WERI-Rb-1 (cell line): ENCODE results near the gene UBL4A.

ENCODE experiments used
- DNase-seq: peaks from one replicate; pipeline ENCODE4 v3.0.0-alpha.2; 2020
- H3K27ac ChIP-seq: fragments of 250-450 bp; sonication (Bioruptor Pico); 2 replicates; pipeline ENCODE4 v1.5.1; 2020; ENCODE audit warnings: mild to moderate bottlenecking, moderate library complexity
- H3K27me3 ChIP-seq: fragments of 250-450 bp; sonication (Bioruptor Pico); 2 replicates; pipeline ENCODE4 v1.5.1; 2021; ENCODE audit warnings: mild to moderate bottlenecking, low read depth, moderate library complexity; ENCODE audit not compliant: insufficient read depth, severe bottlenecking
- H3K36me3 ChIP-seq: fragments of 250-450 bp; sonication (Bioruptor Pico); 2 replicates; pipeline ENCODE4 v1.5.1; 2020; ENCODE audit warnings: mild to moderate bottlenecking, moderate library complexity
- H3K4me3 ChIP-seq: 2 replicates; pipeline ENCODE4 v1.5.1; 2011; ENCODE audit warnings: low read depth, mild to moderate bottlenecking, control low read depth, low read length
- H3K9me3 ChIP-seq: fragments of 250-450 bp; sonication (Bioruptor Pico); 2 replicates; pipeline ENCODE4 v1.5.1; 2021; ENCODE audit warnings: mild to moderate bottlenecking, moderate library complexity; ENCODE audit not compliant: severe bottlenecking
- CTCF ChIP-seq: IDR thresholded peaks from 2 replicates; pipeline ENCODE4 v1.5.1; 2011; ENCODE audit warnings: low read depth, mild to moderate bottlenecking, control low read depth, inconsistent platforms, low read length

Gene UBL4A

GRCh38 chrX:154466907-154467306 is 19.5 kb downstream of the UBL4A start:
- H3K4me3 ChIP-seq = no peak overlapping the region
- DNase-seq = no peak
- H3K36me3 ChIP-seq = peaks cover 93% of the 10 kb centered on the region
- TF ChIP-seq CTCF = no peak
- H3K9me3 ChIP-seq = no peaks in the 10 kb centered on the region
- no peak overlapping the region for H3K27ac ChIP-seq
- peaks cover 38% of the 10 kb centered on the region for H3K27me3 ChIP-seq

GRCh38 chrX:154466036-154466435 is 20.4 kb downstream of the UBL4A start:
- TF ChIP-seq CTCF = no peak
- Histone ChIP-seq H3K36me3 (peaks cover 93% of the 10 kb centered on the region), H3K27me3 (peaks cover 41% of the 10 kb centered on the region), H3K4me3 (no peak overlapping the region), H3K9me3 (no peaks in the 10 kb centered on the region), H3K27ac (no peak overlapping the region)
- DNase-seq = no peak

GRCh38 chrX:154465601-154466000 is 20.8 kb downstream of the UBL4A start:
- peaks cover 44% of the 10 kb centered on the region for H3K27me3 ChIP-seq
- H3K4me3 ChIP-seq = no peak overlapping the region
- no peak overlapping the region for H3K27ac ChIP-seq
- DNase-seq = no peak
- H3K36me3 ChIP-seq = peaks cover 93% of the 10 kb centered on the region
- TF ChIP-seq CTCF = no peak
- no peaks in the 10 kb centered on the region for H3K9me3 ChIP-seq

GRCh38 chrX:154464806-154465365 is 21.5 kb downstream of the UBL4A start:
- Histone ChIP-seq H3K9me3 (no peaks in the 10 kb centered on the region), H3K27me3 (peaks cover 43% of the 10 kb centered on the region), H3K27ac (no peak overlapping the region), H3K36me3 (peaks cover 89% of the 10 kb centered on the region), H3K4me3 (no peak overlapping the region)
- no peak for DNase-seq
- TF ChIP-seq CTCF = no peak

GRCh38 chrX:154463611-154464220 is 22.7 kb downstream of the UBL4A start:
- TF ChIP-seq CTCF = no peak
- H3K36me3 ChIP-seq = peaks cover 78% of the 10 kb centered on the region

GRCh38 chrX:154462396-154462795 is 24.0 kb downstream of the UBL4A start:
- H3K36me3 ChIP-seq = peaks cover 64% of the 10 kb centered on the region
- TF ChIP-seq CTCF = no peak
- H3K27me3 ChIP-seq = peaks cover 36% of the 10 kb centered on the region
- no peak overlapping the region for H3K27ac ChIP-seq
- DNase-seq = no peak
- no peak overlapping the region for H3K4me3 ChIP-seq
- H3K9me3 ChIP-seq = no peaks in the 10 kb centered on the region

More at GRCh38 chrX:154463611-154464220, 22.7 kb downstream of the UBL4A start:
- H3K27ac ChIP-seq = no peak overlapping the region
- DNase-seq = no peak
- H3K27me3 ChIP-seq = peaks cover 40% of the 10 kb centered on the region
- no peaks in the 10 kb centered on the region for H3K9me3 ChIP-seq
- no peak overlapping the region for H3K4me3 ChIP-seq
